Subcutaneous abdominal adipose tissue (tissue), 5 donors: ENCODE results near the gene MBLAC1.

Source experiments
- H3K27ac ChIP-seq: one replicate; pipeline ENCODE4 v1.7.0; 2013; ENCODE audit warnings: low read depth, mild to moderate bottlenecking, inconsistent platforms, low read length, moderate library complexity
- H3K27me3 ChIP-seq, 5 donors: one replicate each; pipeline ENCODE4 v1.7.0; 2013; ENCODE audit warnings: low read length in 5 of 5, inconsistent platforms in 1 of 5; ENCODE audit not compliant: control insufficient read depth in 5 of 5, insufficient read depth in 4 of 5
- H3K36me3 ChIP-seq, 5 donors: one replicate each; pipeline ENCODE4 v1.7.0; 2013; ENCODE audit warnings: low read length in 5 of 5; ENCODE audit not compliant: control insufficient read depth in 5 of 5, insufficient read depth in 5 of 5
- H3K4me1 ChIP-seq, 5 donors: one replicate each; pipeline ENCODE4 v1.7.0; 2013; ENCODE audit warnings: low read length in 5 of 5, mild to moderate bottlenecking in 3 of 5, moderate library complexity in 1 of 5; ENCODE audit not compliant: control insufficient read depth in 5 of 5, insufficient read depth in 5 of 5
- H3K4me3 ChIP-seq, 5 donors: one replicate each; pipeline ENCODE4 v1.7.0; 2013; ENCODE audit warnings: low read length in 5 of 5, low read depth in 1 of 5
- H3K9ac ChIP-seq, 5 donors: one replicate each; pipeline ENCODE4 v1.7.0; 2013; ENCODE audit warnings: low read length in 5 of 5, mild to moderate bottlenecking in 4 of 5, moderate library complexity in 3 of 5
- H3K9me3 ChIP-seq, 5 donors: one replicate each; pipeline ENCODE4 v1.7.0; 2013; ENCODE audit warnings: low read length in 5 of 5; ENCODE audit not compliant: control insufficient read depth in 5 of 5
- donor health status: healthy.
- donor health status: healthy.
- donor health status: healthy.
- donor health status: healthy.
- donor health status: healthy.

The MBLAC1 gene

DNA sequence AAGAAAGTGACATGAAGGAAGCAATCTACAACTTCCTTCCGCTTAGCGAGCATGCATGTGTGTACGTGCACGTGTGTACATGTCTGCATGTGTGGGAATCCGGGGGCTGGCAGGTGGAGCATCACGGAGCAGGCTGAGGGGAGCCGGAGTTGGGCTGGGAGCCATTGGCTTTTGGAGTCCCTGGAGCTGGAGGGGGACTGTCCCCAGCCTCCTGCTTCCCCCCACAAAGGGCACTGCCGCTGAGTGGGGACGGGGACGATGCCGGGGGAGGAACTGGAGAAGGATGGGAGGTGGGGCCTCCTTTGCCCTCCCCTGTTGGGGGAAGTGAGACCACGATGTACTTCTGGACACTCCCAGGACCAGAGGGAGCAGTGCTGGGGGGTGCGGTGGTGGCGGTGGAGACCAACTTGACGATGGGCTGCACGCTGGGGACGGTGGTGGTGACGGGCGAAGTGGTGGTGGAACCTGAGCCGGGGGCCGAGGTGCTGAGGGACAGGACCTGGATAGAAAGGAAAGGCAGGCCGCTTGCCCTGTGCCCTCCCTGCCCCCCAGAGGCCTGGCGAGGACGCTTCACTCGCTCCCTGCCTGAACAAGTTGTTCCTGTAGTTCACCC is 19.5 kb upstream of the MBLAC1 start:
- Histone ChIP-seq H3K9ac (no peak overlapping the region), H3K36me3 (peaks cover 0 to 86% (median 74%) of the 10 kb centered on the region in 5 donors), H3K27ac (no peak overlapping the region), H3K27me3 (no peaks in the 10 kb centered on the region), H3K4me3 (no peak overlapping the region), H3K4me1 (peaks cover 0 to 5% (median 4%) of the 10 kb centered on the region in 5 donors), H3K9me3 (no peaks in the 10 kb centered on the region)

DNA sequence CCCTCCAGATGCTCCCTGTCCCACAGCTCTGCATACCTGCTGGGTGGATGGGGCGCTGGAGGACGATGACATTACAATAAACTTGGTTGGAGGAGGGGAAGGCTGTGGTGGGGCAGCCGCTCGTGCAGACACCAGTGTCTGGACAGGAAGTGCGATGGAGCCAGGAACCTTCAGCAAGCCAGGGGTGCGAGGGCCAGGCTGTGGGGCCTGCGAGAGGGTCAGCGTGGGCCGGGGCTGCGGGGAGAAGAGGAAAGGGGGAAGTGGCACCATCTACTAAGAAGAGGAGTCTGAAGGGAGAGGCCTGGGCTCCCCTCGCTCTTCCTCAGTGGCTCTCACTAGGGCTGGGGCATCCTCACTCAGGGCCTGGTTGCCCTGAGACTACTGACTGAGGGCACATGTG is 18.9 kb upstream of the MBLAC1 start:
- Histone ChIP-seq H3K36me3 (peaks cover 0 to 92% (median 77%) of the 10 kb centered on the region in 5 donors), H3K27me3 (no peaks in the 10 kb centered on the region)

DNA sequence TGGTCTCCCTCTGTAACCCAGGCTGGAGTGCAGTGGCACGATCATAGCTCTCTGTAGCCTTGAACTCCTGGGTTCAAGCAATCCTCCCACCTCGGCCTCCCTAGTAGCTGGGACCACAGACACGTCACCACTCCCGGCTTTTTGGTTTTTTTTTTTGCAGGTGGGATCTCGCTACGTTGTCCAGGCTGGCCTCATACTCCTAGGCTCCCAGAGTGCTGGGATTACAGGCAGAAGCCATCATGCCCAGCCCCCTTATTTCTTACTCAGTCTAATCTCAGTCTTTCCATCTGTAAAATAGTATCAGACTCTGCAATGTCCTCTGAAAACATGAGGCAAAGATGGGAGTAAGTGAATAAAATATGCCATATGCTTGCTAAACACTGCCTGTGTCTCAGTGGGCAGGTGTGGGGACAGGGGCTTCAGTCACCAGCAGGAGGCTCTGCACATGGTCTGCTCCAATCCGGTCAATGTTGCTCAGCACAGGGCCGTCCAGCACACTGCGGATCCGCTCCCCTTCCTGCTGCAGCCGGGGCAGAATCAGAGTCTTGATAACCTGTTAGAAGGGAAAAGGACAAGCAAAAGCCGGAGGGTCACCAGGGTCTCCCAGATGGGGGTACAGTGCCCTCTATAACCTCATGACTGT is 17.1 kb upstream of the MBLAC1 start:
- Histone ChIP-seq H3K27ac (no peak overlapping the region), H3K9me3 (no peaks in the 10 kb centered on the region), H3K4me3 (no peak overlapping the region), H3K4me1 (no peaks in the 10 kb centered on the region), H3K9ac (no peak overlapping the region), H3K36me3 (peaks cover 0 to 91% (median 81%) of the 10 kb centered on the region in 5 donors), H3K27me3 (no peaks in the 10 kb centered on the region)

More for the DNA sequence above, 18.9 kb upstream of the MBLAC1 start:
- Histone ChIP-seq H3K4me3 (no peak overlapping the region), H3K9ac (no peak overlapping the region), H3K4me1 (no peaks in the 10 kb centered on the region), H3K9me3 (no peaks in the 10 kb centered on the region), H3K27ac (no peak overlapping the region)

DNA sequence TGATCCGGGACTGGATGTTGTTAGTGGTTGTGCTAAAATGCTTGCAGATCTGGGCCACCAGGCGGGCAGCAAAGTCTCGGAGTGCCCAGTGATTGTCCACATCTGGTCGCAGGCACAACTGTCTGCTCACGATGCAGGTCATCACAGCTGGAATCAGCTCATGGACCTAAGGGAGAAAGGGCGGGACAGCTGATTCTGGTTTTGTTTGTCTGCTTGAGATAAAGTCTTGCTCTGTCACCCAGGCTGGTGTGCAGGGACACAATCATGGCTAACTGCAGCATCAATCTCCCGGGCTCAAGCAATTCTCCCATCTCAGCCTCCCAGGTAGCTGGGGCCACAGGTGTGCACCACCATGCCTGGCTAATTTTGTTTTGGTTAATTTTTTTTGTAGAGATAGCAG is 15.6 kb upstream of the MBLAC1 start:
- Histone ChIP-seq H3K4me3 (no peak overlapping the region), H3K9ac (no peak overlapping the region), H3K4me1 (no peaks in the 10 kb centered on the region), H3K36me3 (peaks cover 0 to 76% (median 69%) of the 10 kb centered on the region in 5 donors), H3K9me3 (no peaks in the 10 kb centered on the region), H3K27me3 (no peaks in the 10 kb centered on the region), H3K27ac (no peak overlapping the region)

DNA sequence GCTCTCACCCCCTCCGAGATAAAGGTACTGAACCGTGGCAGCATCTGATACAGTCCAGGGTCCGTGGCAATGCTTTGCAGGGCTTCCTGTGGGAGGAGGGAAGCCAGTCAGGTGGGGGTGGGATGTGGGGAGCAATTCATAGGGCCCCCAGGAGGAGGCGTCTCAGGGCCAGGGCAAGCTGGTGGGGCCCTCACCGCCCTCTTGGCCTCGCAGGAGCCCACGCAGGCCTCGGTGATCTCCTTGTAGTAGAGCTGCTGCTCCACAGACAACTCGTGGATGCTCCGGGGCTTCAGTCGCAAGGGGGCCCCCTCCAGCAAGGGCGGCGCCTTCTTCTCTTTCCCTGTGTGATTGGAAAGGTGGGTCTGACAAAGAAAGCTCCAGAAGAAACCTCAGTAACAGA is 14.9 kb upstream of the MBLAC1 start:
- Histone ChIP-seq H3K9ac (no peak overlapping the region), H3K4me1 (no peaks in the 10 kb centered on the region), H3K9me3 (no peaks in the 10 kb centered on the region), H3K4me3 (no peak overlapping the region), H3K27me3 (no peaks in the 10 kb centered on the region), H3K36me3 (peaks cover 0 to 69% (median 63%) of the 10 kb centered on the region in 5 donors), H3K27ac (no peak overlapping the region)

DNA sequence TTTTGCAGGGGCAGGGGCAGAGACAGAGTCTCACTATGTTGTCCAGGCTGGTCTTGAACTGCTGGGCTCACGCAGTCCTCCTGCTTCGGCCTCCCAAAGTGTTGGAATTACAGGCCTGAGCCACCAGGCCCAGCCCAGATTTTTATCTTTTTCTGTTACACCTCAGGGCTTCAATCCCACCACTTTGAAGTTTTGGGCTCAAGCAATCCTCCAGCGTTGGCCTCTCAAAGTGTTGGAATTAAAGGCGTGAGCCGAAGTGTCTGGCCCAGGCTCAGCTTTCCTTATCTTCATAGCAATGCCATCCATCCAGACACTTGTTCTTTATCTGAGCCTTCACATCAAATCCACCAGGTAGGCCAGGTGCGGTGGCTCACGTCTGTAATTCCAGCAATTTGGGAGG is 11.7 kb upstream of the MBLAC1 start:
- Histone ChIP-seq H3K36me3 (peaks cover 0 to 41% (median 36%) of the 10 kb centered on the region in 5 donors), H3K27me3 (no peaks in the 10 kb centered on the region), H3K4me3 (no peak overlapping the region), H3K27ac (no peak overlapping the region), H3K9me3 (no peaks in the 10 kb centered on the region), H3K4me1 (peaks cover 2 to 17% (median 14%) of the 10 kb centered on the region in 5 donors), H3K9ac (no peak overlapping the region)

DNA sequence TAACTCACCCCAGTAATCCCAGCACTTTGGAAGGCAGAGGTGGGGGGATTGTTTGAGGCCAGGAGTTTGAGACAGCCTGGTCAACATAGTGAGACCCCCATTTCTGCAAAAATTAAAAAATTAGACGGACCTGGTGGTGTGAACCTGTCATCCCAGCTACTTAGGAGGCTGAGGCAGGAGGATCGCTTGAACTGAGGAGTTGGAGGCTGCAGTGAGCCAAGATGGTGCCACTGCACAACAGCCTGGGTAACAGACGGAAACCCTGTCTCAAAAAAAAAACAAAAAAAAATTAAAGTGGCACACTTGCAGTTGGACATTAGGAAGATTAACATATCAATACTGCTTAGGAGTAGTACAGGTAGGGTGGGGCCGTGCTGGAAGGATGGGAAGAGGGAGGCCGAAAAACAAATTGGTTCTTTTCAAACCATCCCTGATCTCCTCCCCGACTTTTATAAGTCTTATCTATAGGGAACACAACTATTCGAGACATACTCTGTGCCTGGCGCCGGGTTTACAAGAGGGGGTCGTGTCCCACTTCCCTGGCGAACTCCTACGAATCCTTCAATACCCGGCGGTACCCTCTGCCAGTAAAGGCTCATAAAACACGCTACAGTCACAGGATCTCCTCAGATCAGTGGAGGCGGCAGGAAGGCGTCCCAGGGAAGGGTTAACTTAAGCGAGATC is 8.2 kb upstream of the MBLAC1 start:
- no peaks in the 10 kb centered on the region for H3K9me3 ChIP-seq
- peak overlapping the region; percentile 97 for H3K27ac ChIP-seq
- H3K27me3 ChIP-seq: no peaks in the 10 kb centered on the region
- H3K9ac ChIP-seq: peak overlapping the region; percentile 73 to 86 (median 84)
- peaks cover 4 to 27% (median 22%) of the 10 kb centered on the region in 5 donors for H3K4me1 ChIP-seq
- H3K4me3 ChIP-seq: peak overlapping the region; percentile 86 to 99 (median 93)
- H3K36me3 ChIP-seq: peaks cover 0 to 11% (median 9%) of the 10 kb centered on the region in 5 donors

DNA sequence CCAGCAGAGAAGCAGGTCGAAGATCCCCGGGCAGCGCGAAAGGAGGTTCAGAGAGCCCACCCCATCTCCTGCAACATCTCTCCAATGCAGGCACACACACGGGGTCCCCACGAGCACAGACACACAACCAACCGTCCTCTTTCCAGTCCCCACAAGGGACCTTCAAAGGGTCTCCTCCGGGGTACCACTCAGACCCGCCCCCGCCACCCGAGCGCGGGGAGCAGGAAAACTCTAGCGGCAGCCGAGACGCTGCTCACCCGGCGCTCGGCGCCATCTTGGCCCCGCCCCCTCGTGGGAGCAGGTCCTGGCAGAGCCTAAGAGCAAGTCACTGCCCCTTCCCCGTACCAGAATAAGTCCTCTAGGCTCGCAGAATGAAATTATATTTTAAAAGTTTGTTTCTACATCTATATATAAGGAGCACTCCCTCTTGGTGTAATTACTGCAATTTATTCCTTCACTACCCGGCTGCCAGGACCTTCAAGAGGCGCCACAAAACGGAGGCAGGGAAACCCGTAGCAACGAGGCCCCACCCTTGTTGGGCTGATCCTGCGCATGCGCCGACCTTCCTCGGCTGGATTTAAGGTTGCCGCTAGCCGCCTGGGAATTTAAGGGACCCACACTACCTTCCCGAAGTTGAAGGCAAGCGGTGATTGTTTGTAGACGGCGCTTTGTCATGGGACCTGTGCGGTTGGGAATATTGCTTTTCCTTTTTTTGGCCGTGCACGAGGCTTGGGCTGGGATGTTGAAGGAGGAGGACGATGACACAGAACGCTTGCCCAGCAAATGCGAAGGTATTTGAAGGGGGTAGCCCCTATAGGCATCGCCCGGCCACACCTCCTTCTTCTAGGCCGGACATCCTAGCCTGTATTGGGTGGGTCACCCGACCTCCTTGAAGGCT is 7.4 kb upstream of the MBLAC1 start, which contains the start of the genes CNPY4 and TAF6:
CNPY4 (plus strand) TSS at position 563 of the 898 bp plus-strand sequence; CDS start at position 674, 111 bp downstream.
TAF6 (minus strand) TSS at position 287 of the 898 bp plus-strand sequence. CDS start 5,149 bp downstream, outside the sequence.
- peak within 1 kb of the TSS; percentile 97 for H3K27ac ChIP-seq
- peaks cover 4 to 27% (median 22%) of the 10 kb centered on the region in 5 donors for H3K4me1 ChIP-seq
- peaks cover 0 to 4% (median 3%) of the 10 kb centered on the region in 5 donors for H3K36me3 ChIP-seq
- H3K27me3 ChIP-seq: no peaks in the 10 kb centered on the region
- H3K4me3 ChIP-seq: peak within 1 kb of the TSS; percentile 86 to 99 (median 93)
- peak within 1 kb of the TSS; percentile 73 to 86 (median 84) for H3K9ac ChIP-seq
- no peaks in the 10 kb centered on the region for H3K9me3 ChIP-seq

DNA sequence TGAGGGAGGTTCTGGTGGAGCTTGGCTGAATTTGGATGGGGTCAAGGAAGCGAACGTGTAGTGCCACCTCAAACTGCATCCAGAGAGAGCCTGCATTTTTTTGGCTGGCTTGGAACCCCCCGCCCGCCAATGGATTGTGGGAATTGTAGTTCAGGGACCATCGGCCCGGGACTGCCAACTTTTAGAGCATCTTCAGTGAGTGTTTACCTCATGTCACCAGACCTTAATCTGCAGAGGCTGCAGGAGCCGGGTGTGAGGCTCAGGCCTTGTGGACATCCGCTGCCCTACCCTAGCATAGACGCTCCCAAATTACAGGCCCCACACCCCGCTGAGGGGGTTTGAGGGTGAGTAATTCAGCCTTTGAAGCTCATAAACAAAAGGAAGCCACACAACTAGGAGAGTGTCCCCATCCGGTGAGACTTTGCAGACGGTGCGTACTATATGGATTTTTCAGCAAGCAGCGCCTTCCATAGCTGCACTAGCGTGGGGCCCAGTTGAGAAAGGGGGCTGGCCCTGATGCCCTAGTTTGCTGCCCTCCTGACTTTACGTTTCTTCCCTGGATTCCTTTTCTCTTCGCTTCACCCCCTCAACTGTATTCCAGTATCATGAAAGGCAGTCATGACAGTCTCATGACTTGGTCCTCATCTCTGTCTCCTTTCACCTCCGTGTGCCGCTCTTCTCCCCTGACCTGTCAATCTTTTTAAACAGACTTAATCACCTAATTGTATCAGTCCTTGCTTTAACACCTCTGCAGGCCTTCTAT is 6.6 kb upstream of the MBLAC1 start:
- H3K36me3 ChIP-seq: peaks cover 0 to 4% (median 3%) of the 10 kb centered on the region in 5 donors
- peak overlapping the region; percentile 56 to 86 (median 84) for H3K9ac ChIP-seq
- H3K27me3 ChIP-seq: no peaks in the 10 kb centered on the region
- no peaks in the 10 kb centered on the region for H3K9me3 ChIP-seq
- peak overlapping the region; percentile 86 to 98 (median 93) for H3K4me3 ChIP-seq
- H3K4me1 ChIP-seq: peaks cover 4 to 34% (median 27%) of the 10 kb centered on the region in 5 donors
- peak overlapping the region; percentile 97 for H3K27ac ChIP-seq
